Activated T-cell treated with anti-CD3 and anti-CD28 coated beads, Interleukin-2, amount 50 U/mL, for 4 hours (primary cell): Measurements from ENCODE around the gene EML3. TPM values are rescaled to one million over a fixed set of nuclear protein-coding genes. Genes with fewer than 3 reads are reported as not detected.
"Not testable (repeated sequence)": the region's sequence is repeated elsewhere in the genome, so short reads cannot be mapped to it uniquely, and the experiment has no call there.

Experiments used
- ATAC-seq, 2 donors: fragments of 200-7000 bp; cut with Tn5 transposase; one replicate each; pipeline ENCODE4 v1.10.0; 2021
- DNase-seq: peaks from one replicate; pipeline ENCODE4 v3.0.0-alpha.2; 2020
- H3K27me3 Mint-ChIP-seq: one replicate; pipeline ENCODE4 v1.8.0; 2021; ENCODE audit warnings: low read depth, mixed read lengths
- H3K36me3 Mint-ChIP-seq: one replicate; pipeline ENCODE4 v1.8.0; 2022; ENCODE audit warnings: mixed read lengths; ENCODE audit not compliant: insufficient read depth
- H3K4me1 Mint-ChIP-seq: one replicate; pipeline ENCODE4 v1.8.0; 2021; ENCODE audit warnings: low read depth, mixed read lengths
- H3K4me3 Mint-ChIP-seq: one replicate; pipeline ENCODE4 v1.8.0; 2021; ENCODE audit warnings: mild to moderate bottlenecking, moderate library complexity, mixed read lengths
- H3K9me3 Mint-ChIP-seq: one replicate; pipeline ENCODE4 v1.8.0; 2021; ENCODE audit warnings: mixed read lengths
- total RNA-seq, 3 donors: library from RNA; stranded (reverse); gene quantifications; one replicate each; pipeline ENCODE4 v1.2.1, GENCODE V29; 2021

The EML3 gene
- total RNA-seq, 3 donors from 2014 or later, result 145 to 160 (median 155) TPM

GRCh38 chr11:62599069-62599696, 13.4 kb downstream of the EML3 start:
- peak; percentile 91 for DNase-seq
- peak overlapping the region; percentile 93 for H3K4me3 Mint-ChIP-seq
- H3K4me1 Mint-ChIP-seq, result peaks cover 48% of the 10 kb centered on the region
- no peaks in the 10 kb centered on the region for H3K9me3 Mint-ChIP-seq
- peaks cover 67% of the 10 kb centered on the region for H3K36me3 Mint-ChIP-seq
- no peaks in the 10 kb centered on the region for H3K27me3 Mint-ChIP-seq
- ATAC-seq, result peak; percentile 67 to 69

GRCh38 chr11:62595124-62595523, 17.5 kb downstream of the EML3 start:
- no peak overlapping the region for H3K4me3 Mint-ChIP-seq
- ATAC-seq (no peak), DNase-seq (no peak)
- H3K4me1 Mint-ChIP-seq, result peaks cover 54% of the 10 kb centered on the region
- no peaks in the 10 kb centered on the region for H3K27me3 Mint-ChIP-seq
- no peaks in the 10 kb centered on the region for H3K9me3 Mint-ChIP-seq
- H3K36me3 Mint-ChIP-seq, result peaks cover 57% of the 10 kb centered on the region

- H3K4me3 Mint-ChIP-seq, result peak overlapping the region; percentile 71
- H3K9me3 Mint-ChIP-seq, result no peaks in the 10 kb centered on the region
- no peaks in the 10 kb centered on the region for H3K27me3 Mint-ChIP-seq
- peaks cover 50% of the 10 kb centered on the region for H3K4me1 Mint-ChIP-seq
- ATAC-seq (no peak), DNase-seq (peak; percentile 76)
- peaks cover 41% of the 10 kb centered on the region for H3K36me3 Mint-ChIP-seq
Observed at GRCh38 chr11:62593434-62594044, 19.0 kb downstream of the EML3 start.

- Mint-ChIP-seq H3K9me3 (no peaks in the 10 kb centered on the region), H3K4me1 (peaks cover 44% of the 10 kb centered on the region), H3K27me3 (no peaks in the 10 kb centered on the region), H3K36me3 (peaks cover 38% of the 10 kb centered on the region), H3K4me3 (peak overlapping the region; percentile 98)
- ATAC-seq (no peak), DNase-seq (no peak)
Observed at GRCh38 chr11:62592989-62593421, 19.6 kb downstream of the EML3 start.

GRCh38 chr11:62592146-62592815, 20.3 kb downstream of the EML3 start:
- ATAC-seq, result no peak
- H3K36me3 Mint-ChIP-seq, result peaks cover 33% of the 10 kb centered on the region
- H3K4me1 Mint-ChIP-seq, result peaks cover 38% of the 10 kb centered on the region
- no peaks in the 10 kb centered on the region for H3K9me3 Mint-ChIP-seq
- DNase-seq, result no peak
- peak overlapping the region; percentile 98 for H3K4me3 Mint-ChIP-seq
- H3K27me3 Mint-ChIP-seq, result no peaks in the 10 kb centered on the region

GRCh38 chr11:62591448-62592145, 21.0 kb downstream of the EML3 start, which contains the start of gene TUT1:
TSS of gene TUT1 (minus strand) at chr11:62591523. CDS start at chr11:62591485, 38 bp downstream.
- ATAC-seq (peak; percentile 93), DNase-seq (peak; percentile 94)
- H3K36me3 Mint-ChIP-seq, result peaks cover 29% of the 10 kb centered on the region
- no peaks in the 10 kb centered on the region for H3K27me3 Mint-ChIP-seq
- H3K4me3 Mint-ChIP-seq, result peak within 1 kb of the TSS; percentile 98
- H3K9me3 Mint-ChIP-seq, result no peaks in the 10 kb centered on the region
- peaks cover 36% of the 10 kb centered on the region for H3K4me1 Mint-ChIP-seq

GRCh38 chr11:62588966-62589637, 23.5 kb downstream of the EML3 start:
- ATAC-seq (no peak), DNase-seq (no peak)
- no peaks in the 10 kb centered on the region for H3K9me3 Mint-ChIP-seq
- peaks cover 18% of the 10 kb centered on the region for H3K36me3 Mint-ChIP-seq
- no peak overlapping the region for H3K4me3 Mint-ChIP-seq
- no peaks in the 10 kb centered on the region for H3K27me3 Mint-ChIP-seq
- peaks cover 34% of the 10 kb centered on the region for H3K4me1 Mint-ChIP-seq

GRCh38 chr11:62585356-62585755, 27.2 kb downstream of the EML3 start:
- not testable (repeated sequence) for DNase-seq, H3K27me3 Mint-ChIP-seq, H3K9me3 Mint-ChIP-seq, ATAC-seq, H3K4me3 Mint-ChIP-seq
- peaks cover 17% of the 10 kb centered on the region for H3K36me3 Mint-ChIP-seq
- peaks cover 11% of the 10 kb centered on the region for H3K4me1 Mint-ChIP-seq

- H3K36me3 Mint-ChIP-seq, result peaks cover 21% of the 10 kb centered on the region
- not testable (repeated sequence) for DNase-seq
Observed at GRCh38 chr11:62581735-62582134, 30.8 kb downstream of the EML3 start.

GRCh38 chr11:62580959-62581715, 31.4 kb downstream of the EML3 start:
- DNase-seq (no peak), ATAC-seq (no peak)
- H3K9me3 Mint-ChIP-seq, result no peaks in the 10 kb centered on the region
- no peak overlapping the region for H3K4me3 Mint-ChIP-seq
- no peaks in the 10 kb centered on the region for H3K27me3 Mint-ChIP-seq
- peaks cover 2% of the 10 kb centered on the region for H3K4me1 Mint-ChIP-seq
- peaks cover 18% of the 10 kb centered on the region for H3K36me3 Mint-ChIP-seq

More at GRCh38 chr11:62581735-62582134, 30.8 kb downstream of the EML3 start:
- not testable (repeated sequence) for H3K4me3 Mint-ChIP-seq, H3K4me1 Mint-ChIP-seq, ATAC-seq, H3K9me3 Mint-ChIP-seq, H3K27me3 Mint-ChIP-seq

GRCh38 chr11:62579252-62579651, 33.3 kb downstream of the EML3 start:
- peaks cover 19% of the 10 kb centered on the region for H3K36me3 Mint-ChIP-seq
- ATAC-seq, result no peak

GRCh38 chr11:62578541-62578940, 34.0 kb downstream of the EML3 start:
- H3K27me3 Mint-ChIP-seq, result no peaks in the 10 kb centered on the region
- H3K36me3 Mint-ChIP-seq, result peaks cover 21% of the 10 kb centered on the region
- DNase-seq, result no peak
- H3K4me1 Mint-ChIP-seq, result peaks cover 15% of the 10 kb centered on the region
- H3K9me3 Mint-ChIP-seq, result no peaks in the 10 kb centered on the region
- ATAC-seq, result no peak
- H3K4me3 Mint-ChIP-seq, result no peak overlapping the region

More at GRCh38 chr11:62579252-62579651, 33.3 kb downstream of the EML3 start:
- no peaks in the 10 kb centered on the region for H3K9me3 Mint-ChIP-seq
- DNase-seq, result no peak
- H3K4me3 Mint-ChIP-seq, result no peak overlapping the region
- no peaks in the 10 kb centered on the region for H3K27me3 Mint-ChIP-seq
- peaks cover 11% of the 10 kb centered on the region for H3K4me1 Mint-ChIP-seq

GRCh38 chr11:62577046-62577714, 35.4 kb downstream of the EML3 start:
- Mint-ChIP-seq H3K27me3 (no peaks in the 10 kb centered on the region), H3K4me1 (peaks cover 25% of the 10 kb centered on the region), H3K36me3 (peaks cover 33% of the 10 kb centered on the region), H3K9me3 (no peaks in the 10 kb centered on the region), H3K4me3 (no peak overlapping the region)
- ATAC-seq, result no peak
- DNase-seq, result no peak
